ENCODE data around the gene TMEM141. TPM values are rescaled to one million over a fixed set of nuclear protein-coding genes. Genes with fewer than 3 reads are reported as not detected.

TMEM141 gene
- total and polyA plus RNA-seq, 2 donors (not counting 3 experiments of a cell fraction or from before 2014, with no cell fraction given): 43.2 to 146 TPM

- CTCF ChIA-PET: interaction anchor here (1.4 kb wide), 1 partner anchor 9 kb away, joined by 3 read pairs; no protein-coding TSS in a partner anchor
Observed at GRCh38 chr9:136835932-136836904, 45.1 kb downstream of the TMEM141 start.

More at GRCh38 chr9:136835932-136836904, 45.1 kb downstream of the TMEM141 start:
- no peaks in the 10 kb centered on the region for H3K4me1 ChIP-seq (ENCODE audit: control insufficient read depth, extremely low read depth, insufficient read depth, low read length)
- no peaks in the 10 kb centered on the region for H3K27me3 ChIP-seq (ENCODE audit: control insufficient read depth in 2 of 2, insufficient read depth in 2 of 2, low read length in 2 of 2)
- no peak for TF ChIP-seq POLR2AphosphoS5 (IDR thresholded peaks at IDR 0.05; ENCODE audit: insufficient read depth, low read depth, low read length)
- no peak for TF ChIP-seq CTCF (IDR thresholded peaks at IDR 0.05; ENCODE audit: extremely low read depth in 1 of 2, insufficient read depth in 1 of 2, low read depth in 1 of 2, low read length in 2 of 2)
- TF ChIP-seq JUN (IDR thresholded peaks at IDR 0.05; ENCODE audit: borderline replicate concordance, insufficient read depth, insufficient read length, low read depth): no peak
- no peak for TF ChIP-seq MAX (IDR thresholded peaks at IDR 0.05; ENCODE audit: insufficient read depth, insufficient read length)
- no peak for TF ChIP-seq EZH2 (IDR thresholded peaks at IDR 0.05; ENCODE audit: borderline replicate concordance, low read depth, low read length, severe bottlenecking)
- no peak for TF ChIP-seq MYC (IDR thresholded peaks at IDR 0.05; ENCODE audit: low read depth, low read length)
- no peak for TF ChIP-seq POLR2A (IDR thresholded peaks at IDR 0.05; ENCODE audit: low read depth, low read length)
- TF ChIP-seq GATA2 (IDR thresholded peaks at IDR 0.05; ENCODE audit: insufficient read depth, insufficient read length, low read depth, low read length): no peak
- no peak for TF ChIP-seq FOS (IDR thresholded peaks at IDR 0.05; ENCODE audit: borderline replicate concordance, insufficient read depth, low read length)
- POLR2A ChIA-PET: interaction anchor here (0.6 kb wide), 1 partner anchor 16 kb away, joined by 3 read pairs; no protein-coding TSS in a partner anchor
- no peak overlapping the region for H3K4me2 ChIP-seq (ENCODE audit: insufficient read depth, low read length)
- H3K9me1 ChIP-seq (replicated peaks; ENCODE audit: control insufficient read depth, extremely low read depth, insufficient read depth, low read length): no peaks in the 10 kb centered on the region
- dilution Hi-C loops (cut with MboI; ENCODE audit: extremely low pct_ligation_motif_present, low sequenced_read_pairs) (no loop called here), intact Hi-C loops (cut with micrococcal nuclease) (no loop called here)
- no peaks in the 10 kb centered on the region for H4K20me1 ChIP-seq (replicated peaks; ENCODE audit: control insufficient read depth, extremely low read depth, insufficient read depth, low read length)
- FAIRE-seq (no peak), DNase-seq (ENCODE audit: low read depth, low spot score) (no peak)
- H2AFZ ChIP-seq (ENCODE audit: low read depth, low read length): no peak overlapping the region
- no peak overlapping the region for H3K9ac ChIP-seq (replicated peaks; ENCODE audit: extremely low read depth, insufficient read depth, low read length)
- BruUV-seq (replicated peaks): no TSS peak
- no peaks in the 10 kb centered on the region for H3K79me2 ChIP-seq (ENCODE audit: control insufficient read depth, insufficient read depth, low read length)
- H3K36me3 ChIP-seq (ENCODE audit: control insufficient read depth in 2 of 2, extremely low read depth in 1 of 2, insufficient read depth in 2 of 2, low read length in 2 of 2): peaks cover 3 to 13% of the 10 kb centered on the region in 2 experiments
- no peaks in the 10 kb centered on the region for H3K9me3 ChIP-seq (replicated peaks; ENCODE audit: control insufficient read depth, insufficient read depth, low read length)
- H3K4me3 ChIP-seq (replicated peaks in 1 of 3; ENCODE audit: insufficient read depth in 1 of 3, low read depth in 1 of 3, low read length in 3 of 3): no peak overlapping the region
- H3K27ac ChIP-seq (ENCODE audit: insufficient read depth, low read depth, low read length): no peak overlapping the region

Data from endothelial cell of umbilical vein (primary cell).